WTC11 (cell line): ENCODE measurements around the gene MAMDC2. TPM values are rescaled to one million over a fixed set of nuclear protein-coding genes. Genes with fewer than 3 reads are reported as not detected.

Experiments
- ATAC-seq: fragments of 200-7000 bp; cut with Tn5 transposase; 2 replicates; pipeline ENCODE4 v1.10.0; 2021; ENCODE audit warnings: mild to moderate bottlenecking, moderate library complexity
- CTCF ChIA-PET: fragments of 300-600 bp; sonication (Branson Sonifier 250); formaldehyde crosslinking; loops from one replicate; lab custom pipeline; 2021; ENCODE audit warnings: antibody characterized with exemption; lab: Charles Lee
- POLR2A ChIA-PET: fragments of 350-600 bp; sonication (Branson Sonifier 250); formaldehyde crosslinking; loops from one replicate; lab custom pipeline; 2021; ENCODE audit warnings: antibody characterized with exemption; lab: Charles Lee
- DNase-seq: peaks from one replicate; pipeline ENCODE4 v3.0.0; 2021; ENCODE audit warnings: low spot score
- H3K27ac Mint-ChIP-seq: 2 replicates; pipeline ENCODE4 v1.8.0; 2021; ENCODE audit warnings: mixed read lengths
- H3K27me3 Mint-ChIP-seq: 2 replicates; pipeline ENCODE4 v1.8.0; 2021; ENCODE audit warnings: low read depth, mild to moderate bottlenecking, moderate library complexity, mixed read lengths
- H3K36me3 Mint-ChIP-seq: 2 replicates; pipeline ENCODE4 v1.8.0; 2021; ENCODE audit warnings: mixed read lengths
- H3K4me1 Mint-ChIP-seq: 2 replicates; pipeline ENCODE4 v1.8.0; 2022; ENCODE audit warnings: mixed read lengths
- H3K4me3 Mint-ChIP-seq: 2 replicates; pipeline ENCODE4 v1.8.0; 2021; ENCODE audit warnings: mild to moderate bottlenecking, moderate library complexity, mixed read lengths
- H3K9me3 Mint-ChIP-seq: 2 replicates; pipeline ENCODE4 v1.8.0; 2021; ENCODE audit warnings: mixed read lengths
- ATF1 ChIP-seq: sonication (generic); formaldehyde crosslinking; IDR thresholded peaks from 2 replicates; pipeline ENCODE4 v1.8.1; 2023; ENCODE audit warnings: mild to moderate bottlenecking, moderate library complexity, missing genetic modification reagents
- ATF3 ChIP-seq: sonication (generic); formaldehyde crosslinking; conservative IDR thresholded peaks from 2 replicates; pipeline ENCODE4 v1.8.1; 2022; ENCODE audit warnings: mild to moderate bottlenecking, missing genetic modification reagents
- CREM ChIP-seq: sonication (generic); formaldehyde crosslinking; IDR thresholded peaks from 2 replicates; pipeline ENCODE4 v1.8.1; 2022; ENCODE audit warnings: mild to moderate bottlenecking, missing genetic modification reagents, moderate library complexity
- ELF4 ChIP-seq: sonication (generic); formaldehyde crosslinking; IDR thresholded peaks from 2 replicates; pipeline ENCODE4 v1.8.1; 2022; ENCODE audit warnings: low read depth, mild to moderate bottlenecking, moderate library complexity, missing genetic modification reagents
- EMX1 ChIP-seq: fragments of 250-450 bp; sonication (Bioruptor Pico); IDR thresholded peaks from 2 replicates; pipeline ENCODE4 v1.8.0; 2021; ENCODE audit warnings: mild to moderate bottlenecking
- GABPB1 ChIP-seq: sonication (generic); formaldehyde crosslinking; IDR thresholded peaks from 2 replicates; pipeline ENCODE4 v1.8.1; 2023; ENCODE audit warnings: mild to moderate bottlenecking, missing genetic modification reagents
- HMGA2 ChIP-seq: fragments of 250-450 bp; sonication (Bioruptor Pico); IDR thresholded peaks from 2 replicates; pipeline ENCODE4 v1.4.0; 2021; ENCODE audit warnings: mild to moderate bottlenecking, moderate library complexity
- JUN ChIP-seq: sonication (generic); formaldehyde crosslinking; IDR thresholded peaks from 2 replicates; pipeline ENCODE4 v1.8.0; 2023; ENCODE audit warnings: mild to moderate bottlenecking, missing genetic modification reagents
- NFATC4 ChIP-seq: fragments of 250-450 bp; sonication (Bioruptor Pico); IDR thresholded peaks from 2 replicates; pipeline ENCODE4 v1.9.0; 2021; ENCODE audit warnings: mild to moderate bottlenecking
- NFYB ChIP-seq: sonication (generic); formaldehyde crosslinking; conservative IDR thresholded peaks from 2 replicates; pipeline ENCODE4 v1.8.0; 2022; ENCODE audit warnings: low read depth, missing genetic modification reagents
- NR3C1 ChIP-seq: sonication (generic); formaldehyde crosslinking; conservative IDR thresholded peaks from 2 replicates; pipeline ENCODE4 v1.8.1; 2023; ENCODE audit warnings: low read depth, mild to moderate bottlenecking, missing genetic modification reagents
- RELA ChIP-seq: sonication (generic); formaldehyde crosslinking; IDR thresholded peaks from 2 replicates; pipeline ENCODE4 v1.8.1; 2022; ENCODE audit warnings: missing genetic modification reagents, mild to moderate bottlenecking, borderline replicate concordance
- RORB ChIP-seq: fragments of 250-450 bp; sonication (Bioruptor Pico); IDR thresholded peaks from 2 replicates; pipeline ENCODE4 v1.9.0; 2021; ENCODE audit warnings: mild to moderate bottlenecking
- SOX15 ChIP-seq: fragments of 250-450 bp; sonication (Bioruptor Pico); IDR thresholded peaks from 2 replicates; pipeline ENCODE4 v1.9.0; 2021; ENCODE audit warnings: mild to moderate bottlenecking
- TEAD1 ChIP-seq: sonication (generic); formaldehyde crosslinking; IDR thresholded peaks from 2 replicates; pipeline ENCODE4 v1.8.0; 2022; ENCODE audit warnings: mild to moderate bottlenecking, missing genetic modification reagents
- USF1 ChIP-seq: sonication (generic); formaldehyde crosslinking; IDR thresholded peaks from 2 replicates; pipeline ENCODE4 v1.8.0; 2022; ENCODE audit warnings: mild to moderate bottlenecking, missing genetic modification reagents
- USF2 ChIP-seq: sonication (generic); formaldehyde crosslinking; IDR thresholded peaks from 2 replicates; pipeline ENCODE4 v1.8.1; 2023; ENCODE audit warnings: mild to moderate bottlenecking, missing genetic modification reagents, moderate library complexity
- ZNF138 ChIP-seq: sonication (generic); formaldehyde crosslinking; conservative IDR thresholded peaks from 2 replicates; pipeline ENCODE4 v1.8.1; 2022; ENCODE audit warnings: mild to moderate bottlenecking, moderate library complexity, missing genetic modification reagents
- ZNF232 ChIP-seq: sonication (generic); formaldehyde crosslinking; IDR thresholded peaks from 2 replicates; pipeline ENCODE4 v1.8.0; 2022; ENCODE audit warnings: mild to moderate bottlenecking, missing genetic modification reagents
- ZNF416 ChIP-seq: fragments of 250-450 bp; sonication (Bioruptor Pico); IDR thresholded peaks from 2 replicates; pipeline ENCODE4 v1.9.0; 2021; ENCODE audit warnings: mild to moderate bottlenecking, inconsistent platforms
- ZNF425 ChIP-seq: fragments of 250-450 bp; sonication (Bioruptor Pico); conservative IDR thresholded peaks from 2 replicates; pipeline ENCODE4 v1.9.0; 2021; ENCODE audit warnings: mild to moderate bottlenecking
- ZNF512 ChIP-seq: sonication (generic); formaldehyde crosslinking; IDR thresholded peaks from 2 replicates; pipeline ENCODE4 v1.8.1; 2022; ENCODE audit warnings: missing genetic modification reagents, borderline replicate concordance
- ZNF532 ChIP-seq: fragments of 250-450 bp; sonication (Bioruptor Pico); IDR thresholded peaks from 2 replicates; pipeline ENCODE4 v1.9.0; 2021; ENCODE audit warnings: mild to moderate bottlenecking, borderline replicate concordance
- ZNF671 ChIP-seq: fragments of 250-450 bp; sonication (Bioruptor Pico); IDR thresholded peaks from 2 replicates; pipeline ENCODE4 v1.8.0; 2021; ENCODE audit warnings: mild to moderate bottlenecking
- total RNA-seq: library from RNA; stranded (reverse); gene quantifications from 3 replicates; pipeline ENCODE4 v1.2.3, GENCODE V29; 2021

MAMDC2 gene
- total RNA-seq, 1 experiment from 2014 or later: 6.0 TPM

GRCh38 chr9:70117835-70118319, 74.2 kb downstream of the MAMDC2 start (continued):
- no peak for TF ChIP-seq ZNF138 (CRISPR knock-in tag)
- no peak for TF ChIP-seq NR3C1

GRCh38 chr9:70119786-70120185, 76.1 kb downstream of the MAMDC2 start:
- Mint-ChIP-seq H3K9me3 (peaks cover 5% of the 10 kb centered on the region), H3K36me3 (peaks cover 5% of the 10 kb centered on the region), H3K4me3 (no peak overlapping the region), H3K4me1 (peaks cover 27% of the 10 kb centered on the region), H3K27me3 (no peaks in the 10 kb centered on the region), H3K27ac (no peak overlapping the region)
- no peak for DNase-seq
- ATAC-seq: no peak
- POLR2A ChIA-PET: no interaction called here
- TF ChIP-seq CREM (CRISPR knock-in tag) (no peak), ZNF671 (no peak), NFATC4 (CRISPR knock-in tag) (no peak), USF2 (CRISPR knock-in tag) (no peak), NFYB (CRISPR knock-in tag) (no peak), GABPB1 (no peak), ELF4 (no peak), EMX1 (CRISPR knock-in tag) (no peak), JUN (CRISPR knock-in tag) (no peak), RORB (CRISPR knock-in tag) (no peak), ZNF232 (no peak), SOX15 (CRISPR knock-in tag) (no peak)
- CTCF ChIA-PET: interaction anchor here (1.6 kb wide), 1 partner anchor 9 kb away, joined by 6 read pairs; no protein-coding TSS in a partner anchor

GRCh38 chr9:70120834-70121510, 77.3 kb downstream of the MAMDC2 start:
- Mint-ChIP-seq H3K4me1 (peaks cover 19% of the 10 kb centered on the region), H3K4me3 (no peak overlapping the region), H3K36me3 (peaks cover 5% of the 10 kb centered on the region), H3K27ac (no peak overlapping the region), H3K27me3 (no peaks in the 10 kb centered on the region), H3K9me3 (peaks cover 5% of the 10 kb centered on the region)
- ChIA-PET POLR2A (no interaction called here), CTCF (interaction anchor here (0.8 to 2.7 kb wide), 3 partner anchors 8 to 153 kb away, joined by 3 to 10 read pairs (median 3); no protein-coding TSS in a partner anchor)
- ATAC-seq (peak; percentile 78), DNase-seq (peak; percentile 18)
- TF ChIP-seq ZNF532 (CRISPR knock-in tag) (no peak), ZNF416 (CRISPR knock-in tag) (no peak), ZNF232 (no peak), RELA (CRISPR knock-in tag) (no peak), ATF1 (CRISPR knock-in tag) (no peak), ZNF671 (no peak), ZNF512 (CRISPR knock-in tag) (no peak), HMGA2 (CRISPR knock-in tag) (no peak), USF1 (CRISPR knock-in tag) (no peak), TEAD1 (CRISPR knock-in tag) (no peak), ZNF425 (CRISPR knock-in tag) (no peak), ATF3 (CRISPR knock-in tag) (no peak)
